ENCODE measurements around the gene CDK14. TPM values are rescaled to one million over a fixed set of nuclear protein-coding genes. Genes with fewer than 3 reads are reported as not detected.
A peak's percentile ranks its signal among the peaks of the same experiment; 100 is the strongest.

CDK14 gene
- total RNA-seq, 1 donor from 2014 or later = 3.2 TPM

DNA sequence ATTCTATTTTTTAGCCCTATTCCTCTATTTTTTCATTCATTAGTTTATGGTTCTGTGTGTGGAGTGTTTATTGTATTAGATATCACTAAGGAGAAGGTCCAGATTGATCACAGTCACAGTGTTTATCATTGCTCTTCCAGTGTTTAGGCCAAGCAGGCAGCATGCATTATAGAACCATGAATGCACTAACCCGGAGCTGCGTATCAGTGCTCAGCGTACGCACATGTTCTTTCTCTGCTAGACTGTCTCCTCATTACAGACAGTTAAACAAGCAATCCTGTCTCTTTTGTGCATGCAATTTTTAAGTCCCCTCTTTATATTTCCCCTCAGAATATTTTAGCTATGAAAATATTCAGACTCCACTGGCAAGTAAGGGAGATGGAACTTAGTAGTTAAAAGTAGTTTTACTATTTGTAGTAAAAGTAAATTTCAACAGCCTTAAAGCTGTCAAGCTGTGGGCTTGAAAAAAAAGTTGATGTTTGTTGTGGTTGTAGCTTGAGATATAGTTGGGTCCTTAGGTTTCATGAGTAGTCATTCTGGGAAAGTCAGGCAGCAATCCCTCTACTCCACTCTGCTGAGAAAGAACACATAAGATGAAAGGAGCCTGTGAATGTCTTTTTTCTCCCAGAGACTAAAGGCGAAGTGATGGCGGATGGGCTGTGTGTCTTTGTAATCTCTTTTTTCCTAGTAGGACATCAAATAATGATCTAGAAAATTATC is 260.4 kb downstream of the CDK14 start:
- DNase-seq = no peak

DNA sequence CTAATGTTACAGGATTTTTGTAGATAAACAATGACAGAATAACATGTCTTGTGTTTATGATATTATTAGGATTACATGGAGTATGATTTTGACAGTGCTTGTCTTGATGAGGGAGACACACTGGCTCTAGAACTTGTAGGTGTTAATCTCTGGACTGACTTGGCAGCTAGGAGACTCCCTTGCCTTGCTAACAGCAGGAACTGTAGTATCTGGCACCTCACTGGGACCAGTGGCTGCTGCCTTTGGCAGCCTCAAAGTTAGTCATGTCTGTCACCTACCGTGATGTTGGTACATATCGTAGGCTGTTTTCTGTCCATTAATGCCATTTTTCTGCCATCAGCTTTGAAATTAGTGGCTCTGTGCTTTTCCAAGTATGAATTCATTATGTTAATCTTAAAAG is 261.5 kb downstream of the CDK14 start:
- no peak for DNase-seq

DNA sequence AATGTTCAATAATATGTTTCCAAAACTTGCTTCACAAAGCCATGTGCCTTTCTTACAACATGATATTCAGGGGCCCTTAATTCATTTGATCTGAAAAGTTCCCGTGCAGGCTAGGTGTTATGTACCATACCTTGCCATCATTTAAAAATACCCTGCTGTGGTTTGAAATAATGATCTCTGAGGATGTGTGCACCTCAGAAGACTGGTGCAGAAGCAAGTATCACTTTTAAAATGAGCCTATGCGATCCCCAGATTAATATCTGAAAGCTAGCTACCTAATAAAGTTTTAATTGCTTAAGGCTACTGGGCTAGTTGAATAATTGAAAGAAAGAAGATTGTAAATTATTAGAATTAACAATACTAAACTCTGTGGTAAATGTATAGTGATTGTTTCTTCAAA is 262.4 kb downstream of the CDK14 start:
- no peak for DNase-seq

DNA sequence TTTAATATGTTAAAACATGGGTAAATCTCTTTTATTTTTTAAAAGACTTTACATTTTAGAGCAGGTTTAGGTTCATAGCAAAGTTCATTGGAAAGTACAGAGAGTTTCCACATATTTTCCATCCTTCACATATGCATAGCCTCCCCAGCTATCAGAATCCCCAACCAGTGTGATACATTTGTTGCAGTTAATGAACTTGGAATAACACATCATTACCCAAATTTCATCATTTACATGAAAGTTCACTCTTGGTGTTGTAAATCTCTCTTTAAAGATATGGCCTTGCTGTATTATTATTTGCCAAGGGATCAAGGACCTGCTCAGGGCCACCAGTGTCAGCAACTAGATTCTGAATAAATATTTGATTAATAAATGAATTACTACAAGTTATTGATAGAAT is 263.4 kb downstream of the CDK14 start:
- no peak for DNase-seq

DNA sequence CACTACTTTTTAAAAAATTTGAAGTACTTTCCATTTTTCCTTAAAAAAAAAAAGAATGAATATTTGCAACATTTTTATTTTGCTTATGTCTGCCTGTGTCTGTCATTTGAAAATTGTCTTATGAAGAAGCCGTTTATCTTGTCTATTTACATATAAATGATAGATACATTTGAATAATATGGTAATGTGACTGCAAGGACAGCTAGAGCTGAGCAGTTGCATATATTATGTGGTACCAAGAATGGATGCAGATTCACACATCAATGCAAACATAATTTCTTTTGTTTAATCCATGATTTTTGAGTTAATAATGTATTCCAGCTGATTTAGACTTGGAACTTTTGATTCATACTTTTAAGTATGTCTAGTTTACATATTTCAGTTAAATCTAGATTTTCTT is 268.0 kb downstream of the CDK14 start:
- no peak for DNase-seq

DNA sequence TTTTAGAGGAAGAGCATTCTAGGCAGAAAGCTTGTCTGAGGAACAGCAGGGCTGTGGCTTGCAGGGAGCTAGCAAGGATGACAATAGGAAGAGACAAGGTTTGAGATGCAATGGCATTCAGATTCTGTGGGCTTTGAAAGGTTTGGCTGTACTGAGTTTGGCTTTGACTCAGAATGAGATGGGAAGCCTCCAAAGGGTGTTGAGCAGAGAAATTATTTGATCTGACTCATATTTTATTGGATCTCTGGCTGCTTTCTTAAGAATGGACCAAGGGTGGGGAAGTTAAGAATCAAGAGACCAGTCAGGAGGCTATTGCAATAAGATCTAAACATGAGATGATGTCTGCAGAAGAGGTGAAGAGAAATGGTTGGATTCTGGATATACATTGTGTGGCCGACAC is 273.2 kb downstream of the CDK14 start:
- no peak for DNase-seq

DNA sequence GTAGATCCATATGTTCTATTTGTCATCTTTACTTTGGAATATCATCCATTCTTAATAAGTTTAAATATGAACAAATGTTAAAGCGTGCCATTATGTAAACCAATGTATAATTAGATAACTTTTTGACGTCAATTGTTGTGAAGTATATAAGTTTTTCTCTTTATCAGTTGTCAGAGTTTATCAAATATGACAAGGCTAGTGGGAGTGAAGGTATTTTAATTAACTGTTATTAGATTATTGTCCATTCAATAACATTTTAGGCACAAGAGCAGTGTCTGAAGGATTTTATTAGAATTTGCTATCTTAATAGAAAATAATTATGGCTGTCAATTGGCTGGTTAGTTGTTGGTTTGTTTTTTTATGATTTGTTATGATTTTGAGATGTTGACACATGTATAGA is 280.6 kb downstream of the CDK14 start:
- no peak for DNase-seq

DNA sequence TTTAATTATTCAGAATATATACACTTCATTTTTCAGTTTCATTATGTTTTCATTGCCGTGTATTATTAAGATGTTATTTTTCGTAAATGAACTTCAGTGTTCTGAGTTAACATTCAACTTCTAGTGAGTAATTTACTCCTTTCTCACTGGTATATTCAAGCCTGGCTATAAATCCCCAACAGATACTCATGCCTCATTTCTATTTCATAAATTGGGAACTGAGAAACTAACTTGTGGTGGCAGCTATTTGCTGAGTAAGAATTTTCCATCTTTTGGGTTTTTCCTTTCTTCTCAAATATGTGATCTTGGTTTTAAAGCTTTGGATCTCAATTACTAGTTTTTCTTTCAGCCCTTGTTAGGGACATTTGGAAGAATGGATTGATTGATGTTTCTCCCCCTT is 281.1 kb downstream of the CDK14 start:
- no peak for DNase-seq

DNA sequence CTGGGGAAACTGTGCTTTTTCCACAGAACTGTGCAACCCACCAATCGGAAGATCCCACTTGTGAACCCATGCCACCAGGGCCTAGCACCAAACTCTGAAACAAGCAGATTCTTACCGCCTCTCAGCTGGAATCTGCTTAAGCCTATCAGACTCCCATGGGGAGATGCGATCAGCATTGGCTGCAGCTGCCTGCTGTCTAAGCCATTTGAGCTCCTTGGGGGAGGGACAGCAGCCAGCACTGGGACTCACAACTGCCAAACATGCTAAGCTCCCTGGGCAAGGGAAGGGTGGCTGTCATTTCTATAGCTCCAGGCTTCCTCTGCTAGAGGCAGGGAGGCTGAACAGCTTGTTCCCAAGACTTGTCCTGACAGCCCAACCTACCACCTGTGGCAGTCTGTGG is 283.8 kb downstream of the CDK14 start:
- no peak for DNase-seq

DNA sequence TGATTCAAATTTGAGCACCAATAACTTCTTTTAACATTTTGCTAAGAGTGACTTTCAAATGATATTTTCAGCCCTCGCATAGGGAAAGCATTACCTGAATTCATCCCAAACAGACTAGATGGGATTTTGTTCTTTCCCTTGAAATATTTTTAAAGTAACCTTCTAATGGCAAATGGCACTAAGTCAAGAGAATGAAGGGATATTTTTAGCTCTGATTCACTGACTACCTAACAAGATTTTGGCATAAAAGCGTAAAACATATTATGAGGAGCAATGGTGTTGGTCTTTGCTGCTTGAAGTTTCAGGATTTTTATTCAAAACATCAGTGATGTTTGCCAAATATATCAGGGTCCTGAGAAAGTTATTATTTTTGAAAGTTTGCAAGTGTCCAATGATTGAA is 290.3 kb downstream of the CDK14 start:
- no peak for DNase-seq

DNA sequence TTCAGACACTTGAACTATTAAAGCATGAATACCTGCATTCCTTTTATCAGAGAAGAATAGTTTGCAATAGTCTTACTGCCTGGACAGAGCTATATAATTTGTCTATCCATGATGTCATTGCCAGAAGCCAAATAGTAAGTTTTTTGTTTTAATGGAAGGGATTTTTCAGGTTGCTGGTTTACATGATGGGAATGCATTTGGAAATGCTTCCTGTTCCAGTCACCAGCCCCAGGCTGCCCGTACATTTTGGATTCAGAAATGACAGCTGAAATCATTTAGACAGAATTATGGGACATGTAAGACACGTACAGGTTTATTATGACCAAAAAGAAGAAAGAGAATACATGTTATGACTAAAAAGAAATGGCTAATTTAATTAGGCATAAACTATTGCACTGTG is 293.1 kb downstream of the CDK14 start:
- no peak for DNase-seq

DNA sequence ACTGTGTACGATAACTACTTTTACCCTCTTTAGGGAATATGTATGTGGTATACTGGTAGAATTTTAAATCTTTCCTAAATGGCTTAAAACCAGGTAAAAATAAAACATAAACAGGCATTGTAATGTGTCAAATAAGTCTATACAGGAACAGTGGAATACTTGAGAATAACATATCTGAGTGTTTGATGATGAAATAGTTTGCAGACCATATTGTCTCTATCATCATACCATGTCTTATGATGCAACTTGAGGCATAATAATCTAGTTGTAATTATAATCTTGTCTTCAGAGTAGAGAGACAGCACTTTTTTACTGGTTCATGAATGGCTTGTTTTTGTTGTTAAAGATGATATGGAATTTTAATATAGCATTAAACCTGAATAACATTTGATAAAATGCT is 293.5 kb downstream of the CDK14 start:
- DNase-seq = no peak

DNA sequence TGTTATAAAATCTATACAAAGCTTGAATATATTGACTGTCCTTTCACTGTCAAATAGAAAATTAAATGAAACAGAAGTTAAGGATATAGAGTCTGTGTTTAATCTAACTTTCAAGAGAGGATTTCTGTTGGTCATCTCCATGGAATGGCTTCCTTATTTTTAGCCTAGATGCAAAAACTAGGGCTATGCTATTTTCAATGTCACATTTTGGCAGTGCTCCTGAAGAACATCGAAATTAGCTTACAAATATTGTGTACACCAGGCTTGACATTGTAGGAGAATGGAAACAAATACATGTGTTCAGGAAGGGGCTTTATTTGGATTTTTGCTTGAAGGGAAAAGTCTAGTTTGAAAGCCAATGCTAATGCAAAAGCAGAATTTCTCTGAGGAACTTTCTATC is 295.4 kb downstream of the CDK14 start:
- no peak for DNase-seq

DNA sequence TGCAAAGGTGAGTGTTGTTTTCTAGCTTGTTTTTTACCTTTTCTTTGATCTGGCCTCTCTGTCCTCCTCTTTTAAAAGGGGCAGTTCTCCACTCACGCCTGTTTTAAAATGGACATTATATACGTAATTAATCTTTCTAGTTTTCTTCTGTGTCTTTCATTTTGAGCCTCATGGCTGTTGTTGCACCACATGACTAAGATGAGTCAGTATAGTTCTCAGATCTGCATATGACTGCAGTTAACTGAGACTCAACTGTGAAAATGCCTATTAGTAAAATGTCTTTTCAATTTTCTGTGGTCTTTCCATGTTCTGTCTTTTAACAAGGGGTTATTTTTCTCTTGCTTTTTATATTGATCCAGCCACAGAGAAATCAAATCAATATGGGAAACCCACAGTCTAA is 296.1 kb downstream of the CDK14 start:
- no peak for DNase-seq

DNA sequence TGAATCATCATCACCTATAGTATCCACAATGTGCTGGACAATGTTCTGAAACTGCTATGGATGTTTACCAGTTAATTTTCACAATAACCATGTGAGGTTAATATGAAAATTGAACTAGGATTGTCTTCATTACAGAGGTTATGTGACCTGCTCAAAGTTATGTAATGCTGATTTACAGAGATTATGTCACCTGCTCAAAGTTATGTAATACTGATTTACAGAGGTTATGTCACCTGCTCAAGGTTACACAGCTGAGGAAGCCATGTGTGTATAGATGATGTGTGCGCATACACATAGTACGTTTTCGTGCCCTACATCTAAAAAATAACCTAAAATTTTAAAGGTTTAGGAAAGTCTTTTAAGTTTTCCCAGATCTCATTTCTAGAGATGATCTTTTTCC is 298.0 kb downstream of the CDK14 start:
- DNase-seq = no peak

DNA sequence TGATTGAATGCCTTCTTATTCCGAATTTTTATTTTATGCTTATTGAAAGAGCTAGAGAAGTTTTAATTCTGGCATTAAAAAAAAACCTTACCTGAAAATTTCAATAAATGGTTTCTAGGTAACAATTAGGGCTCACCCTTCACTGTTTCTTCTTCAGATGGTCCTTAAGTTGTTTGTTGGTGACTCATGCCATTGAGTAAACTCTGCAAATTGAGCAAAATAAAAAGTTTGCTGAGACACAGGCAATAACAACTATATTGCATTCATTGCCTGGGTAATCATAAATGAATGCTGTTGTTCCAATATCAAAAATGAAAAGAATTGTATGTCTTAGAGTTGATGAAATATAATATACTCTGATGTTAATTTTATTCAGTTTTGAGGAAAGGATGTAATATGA is 300.3 kb downstream of the CDK14 start:
- no peak for DNase-seq

DNA sequence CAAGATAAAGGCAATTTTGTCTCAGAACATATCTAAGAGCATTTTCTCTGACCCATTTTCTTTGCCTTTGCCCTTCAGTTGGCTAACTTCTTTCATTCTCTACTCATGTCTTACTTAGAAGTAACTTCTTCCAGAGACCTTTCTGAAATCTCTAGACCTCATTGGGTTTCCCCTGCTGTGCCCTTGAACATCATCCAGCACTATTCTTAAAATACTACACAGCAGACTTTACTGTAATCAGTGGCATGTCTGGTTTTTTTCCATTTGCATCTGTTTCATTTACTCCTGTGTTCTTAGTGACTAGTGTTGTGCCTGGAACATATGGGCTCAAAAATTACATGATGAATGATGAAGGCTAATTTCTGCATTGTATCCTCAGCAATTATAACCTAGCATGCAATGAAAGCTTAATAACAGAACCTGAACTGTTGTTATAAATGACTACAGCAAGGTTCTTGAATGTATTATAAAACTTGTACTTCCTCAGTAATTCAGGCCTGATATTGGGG is 301.9 kb downstream of the CDK14 start:
- DNase-seq = no peak

DNA sequence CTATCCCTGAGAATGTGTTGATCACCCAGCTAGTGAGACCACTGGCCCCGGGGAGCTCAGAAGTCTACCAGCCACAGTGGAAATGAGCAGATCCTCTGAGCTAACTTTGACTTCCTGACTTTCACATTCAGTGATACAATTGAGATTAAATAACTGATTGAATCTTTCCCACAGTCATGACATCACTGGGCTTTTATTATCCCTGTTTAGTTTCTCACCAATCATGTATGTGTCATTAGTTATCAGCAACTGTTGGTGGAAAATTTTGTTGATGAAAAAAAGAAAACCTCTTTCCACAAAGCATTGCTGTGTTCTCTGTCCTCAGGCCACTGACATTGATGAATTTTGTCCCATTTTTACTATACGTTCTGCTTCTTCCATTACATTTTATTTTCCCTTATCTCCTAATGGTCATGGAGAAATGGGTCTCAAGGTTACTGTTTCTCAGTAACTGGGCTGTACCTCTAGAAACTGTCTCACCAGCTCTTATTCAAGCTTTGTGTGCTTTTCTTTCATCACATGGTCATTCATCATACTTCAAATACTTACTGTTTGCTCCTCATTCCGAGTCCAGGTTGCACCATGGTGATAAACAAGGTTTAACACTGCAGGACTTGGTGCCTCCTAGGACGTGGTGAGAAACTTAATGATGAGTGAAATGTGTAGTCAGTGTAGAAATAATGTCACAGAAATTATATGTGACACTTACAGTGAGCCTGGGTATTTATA is 304.7 kb downstream of the CDK14 start:
- peak; percentile 57 for DNase-seq

DNA sequence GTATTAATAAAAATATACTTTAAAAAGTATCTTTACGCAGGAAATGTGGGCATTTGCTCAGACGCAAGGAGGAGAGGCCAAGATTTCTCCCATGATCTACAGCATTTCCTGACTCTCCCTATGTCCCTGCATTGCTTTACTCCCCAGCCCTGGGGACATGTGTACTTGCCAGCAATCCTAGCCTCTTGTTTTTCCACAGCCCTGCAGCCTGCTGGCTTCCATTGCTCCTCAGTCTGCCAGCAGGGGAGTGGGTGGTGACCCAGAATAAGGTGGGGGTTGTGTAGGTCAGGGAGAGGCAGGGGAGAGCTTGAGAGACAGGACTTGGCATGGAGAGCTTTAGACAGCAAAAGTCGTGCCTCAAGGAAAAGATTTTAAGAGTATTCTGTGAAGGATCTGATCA is 307.7 kb downstream of the CDK14 start:
- no peak for DNase-seq

DNA sequence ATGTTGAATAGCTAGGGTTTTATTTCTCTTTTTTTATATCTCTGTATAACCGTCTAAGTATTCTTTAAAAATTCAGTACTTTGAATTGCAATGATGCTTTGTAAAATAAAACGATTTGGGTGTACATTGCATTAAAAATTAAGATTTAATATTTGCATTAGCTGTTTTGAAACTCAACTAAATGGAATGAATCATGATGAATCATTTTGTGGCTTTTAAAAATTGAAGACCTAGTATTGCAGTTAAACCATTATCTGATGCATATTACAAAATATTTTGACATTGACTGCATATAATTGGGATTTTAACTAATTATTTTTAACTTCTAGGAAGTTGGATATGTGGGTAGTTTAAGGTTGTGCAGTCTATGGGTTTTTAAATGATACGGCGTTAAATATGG is 314.0 kb downstream of the CDK14 start:
- no peak for DNase-seq

DNA sequence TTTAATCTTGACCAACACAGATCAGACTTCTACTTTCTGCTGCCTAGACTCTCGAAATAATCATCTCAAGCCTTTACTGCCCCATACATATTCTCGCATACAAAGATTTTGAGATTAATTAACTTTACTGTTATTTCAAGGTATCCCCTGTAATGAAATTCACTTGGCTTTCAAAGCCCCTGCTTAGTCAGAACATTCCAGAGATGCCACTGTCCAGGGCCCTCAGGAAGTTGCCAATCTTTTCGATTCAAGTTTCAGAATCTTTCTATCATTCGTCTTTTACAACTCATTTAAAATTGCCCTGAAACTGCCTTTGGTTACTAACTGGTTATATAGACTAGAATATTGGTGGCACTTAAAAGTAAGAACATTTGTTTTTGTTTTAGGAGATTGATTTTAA is 320.2 kb downstream of the CDK14 start:
- DNase-seq = no peak

DNA sequence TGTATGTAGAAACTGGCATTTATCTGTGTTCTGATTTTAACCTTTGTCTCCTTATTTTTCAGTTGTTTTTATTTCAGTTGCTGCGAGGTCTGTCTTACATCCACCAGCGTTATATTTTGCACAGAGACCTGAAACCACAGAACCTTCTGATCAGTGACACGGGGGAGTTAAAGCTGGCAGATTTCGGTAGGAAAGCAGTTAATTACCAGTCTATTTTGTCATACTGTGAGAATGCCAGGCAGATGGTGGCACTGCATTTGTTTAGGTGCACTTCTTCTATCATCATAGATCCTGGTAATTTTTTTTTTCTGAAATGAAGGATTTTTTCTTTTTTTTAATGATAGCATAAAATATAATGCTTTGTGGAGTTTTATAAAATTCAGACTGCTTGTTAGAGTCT is 321.4 kb downstream of the CDK14 start:
- no peak for DNase-seq

DNA sequence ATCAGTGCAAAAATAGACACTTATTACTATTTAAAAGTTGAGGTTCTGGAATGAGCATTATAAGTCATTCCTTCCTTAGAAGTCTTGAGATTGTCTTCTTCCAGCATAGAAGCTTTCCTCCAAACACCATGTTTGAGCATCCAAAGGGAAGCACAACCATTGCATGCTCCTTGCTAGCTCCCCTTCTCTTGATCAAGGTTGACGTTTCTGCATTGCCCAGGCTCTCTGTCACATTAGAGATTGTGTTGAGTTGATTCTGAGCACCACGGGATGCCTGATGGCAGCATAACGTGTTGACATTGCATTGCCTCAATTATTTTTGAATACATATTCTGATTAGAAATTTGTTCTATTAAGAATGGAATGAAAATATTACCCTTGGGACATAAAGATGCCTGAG is 322.2 kb downstream of the CDK14 start:
- DNase-seq = no peak

DNA sequence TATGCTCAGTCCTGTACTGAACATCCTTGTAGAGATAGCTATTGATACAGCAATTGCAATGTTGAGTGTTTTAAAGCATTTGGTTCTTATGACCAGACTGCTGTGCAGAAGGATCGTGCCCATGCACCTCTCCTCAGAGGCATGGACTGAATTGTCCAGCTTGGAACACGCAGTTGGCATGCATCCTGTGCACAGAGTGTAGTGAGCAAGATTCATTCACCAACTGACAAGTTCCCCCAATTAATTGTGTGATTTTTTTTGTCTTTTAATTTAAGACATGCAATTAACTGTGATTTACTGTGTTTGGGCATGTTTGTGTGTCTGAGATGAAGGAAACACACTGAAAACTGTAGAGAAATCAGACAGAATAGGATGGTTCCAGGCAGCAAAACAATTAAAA is 323.7 kb downstream of the CDK14 start:
- no peak for DNase-seq

DNA sequence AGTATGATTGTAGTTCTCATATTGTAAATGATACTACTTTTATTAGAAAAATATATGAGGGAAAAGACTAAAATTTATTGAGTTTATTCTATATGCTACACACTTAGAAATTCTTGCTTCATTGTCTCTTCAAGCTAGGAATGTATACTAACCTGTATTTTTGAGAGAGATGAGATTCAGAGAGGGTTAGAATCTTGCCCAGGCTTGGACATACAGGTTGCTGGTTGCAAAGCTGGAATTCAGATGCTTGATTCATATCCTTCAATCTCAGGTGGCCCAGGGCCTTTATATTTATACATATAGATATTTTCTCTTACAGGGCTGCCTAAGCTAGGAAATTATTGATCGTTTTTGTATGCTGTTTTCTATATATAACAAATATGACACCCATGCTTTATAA is 324.2 kb downstream of the CDK14 start:
- DNase-seq = no peak
